DMS79 treated with DMSO at 0.1 percent for 48 hours (cell line): ENCODE measurements around the gene SKIC8.
A peak's percentile ranks its signal among the peaks of the same experiment; 100 is the strongest.

Experiments
- DNase-seq: peaks from one replicate; lab custom pipeline; 2025; lab: John Stamatoyannopoulos, UW

Gene SKIC8

DNA sequence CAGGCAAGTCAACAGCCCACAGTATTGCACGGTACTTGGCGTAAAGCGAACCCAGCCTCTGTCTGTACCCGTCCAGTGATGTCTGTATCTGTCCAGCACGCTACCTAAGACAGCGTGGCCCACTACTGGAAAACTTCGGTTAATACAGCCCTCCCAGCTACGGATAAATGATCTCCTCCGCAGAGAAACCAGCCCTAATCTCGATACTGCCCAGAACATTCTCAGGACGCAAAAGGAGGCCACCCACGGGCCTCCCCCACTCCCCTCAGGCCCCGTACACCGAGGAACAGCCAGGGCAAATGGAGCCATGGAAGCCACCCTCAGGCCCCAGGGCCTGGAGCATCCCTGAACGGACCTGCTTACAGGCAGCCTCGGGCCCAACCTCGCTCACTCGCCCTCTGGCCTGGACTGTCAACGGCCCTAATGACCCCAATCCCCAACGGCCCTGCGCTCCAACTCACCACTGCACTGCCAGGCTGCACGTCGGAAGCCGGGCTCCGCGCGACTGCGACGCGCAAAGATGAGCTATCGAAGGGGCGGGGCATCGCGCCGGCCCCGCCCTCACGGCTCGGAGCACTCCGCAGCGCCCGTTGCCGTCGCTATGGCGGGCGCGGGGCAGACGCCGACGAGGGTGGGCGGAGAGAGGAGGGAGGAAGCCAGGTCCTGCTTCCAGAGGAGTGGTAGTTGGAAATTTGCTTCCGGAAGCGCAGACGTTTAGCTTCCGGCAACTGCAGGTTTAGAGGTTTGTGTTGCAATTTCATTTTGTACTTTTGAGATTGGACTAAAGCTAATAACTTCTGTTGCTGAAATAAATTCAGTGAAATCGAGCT is at the start of gene SKIC8:
SKIC8 (minus strand) TSS at position 509 of the 830 bp plus-strand sequence. CDS start 3,923 bp downstream, outside the sequence.
- DNase-seq, result peak; percentile 67

DNA sequence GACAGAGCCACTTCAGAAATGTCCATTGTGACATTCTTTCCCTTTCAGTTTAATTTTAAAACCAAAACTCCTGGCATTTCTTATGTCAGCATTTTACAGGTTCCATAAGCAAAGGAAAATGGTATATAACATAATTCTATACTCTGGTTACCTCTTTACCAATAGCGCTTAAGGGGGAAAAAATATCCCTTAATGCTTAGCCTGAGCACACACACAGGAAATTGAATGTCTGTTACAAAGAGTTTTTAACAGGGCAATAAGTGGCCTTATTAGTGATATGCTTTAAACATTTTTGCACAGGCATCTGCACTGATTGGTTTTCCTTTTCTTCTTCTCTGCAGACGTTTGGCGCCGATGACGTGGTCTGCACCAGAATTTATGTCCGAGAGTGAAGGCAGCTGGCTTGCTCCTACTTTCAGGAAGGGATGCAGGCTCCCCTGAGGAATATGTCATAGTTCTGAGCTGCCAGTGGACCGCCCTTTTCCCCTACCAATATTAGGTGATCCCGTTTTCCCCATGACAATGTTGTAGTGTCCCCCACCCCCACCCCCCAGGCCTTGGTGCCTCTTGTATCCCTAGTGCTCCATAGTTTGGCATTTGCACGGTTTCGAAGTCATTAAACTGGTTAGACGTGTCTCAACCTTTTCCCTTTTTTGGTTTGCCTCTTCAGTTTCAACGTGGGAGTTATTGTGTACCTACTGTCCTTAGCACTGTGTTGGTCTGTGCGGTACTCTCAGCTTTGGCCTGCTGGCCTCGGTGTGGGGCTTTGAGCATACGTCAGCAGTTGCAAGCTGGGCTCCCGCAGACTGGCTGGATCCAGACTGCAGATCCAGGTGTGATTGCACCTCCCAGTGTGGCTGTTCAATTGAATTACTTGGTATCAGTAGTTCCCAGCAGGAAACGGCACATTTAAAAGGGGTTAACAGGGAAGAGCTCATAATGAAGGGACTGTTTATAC is 48.5 kb upstream of the SKIC8 start:
- DNase-seq, result no peak

- no peak for DNase-seq
These were observed 46.2 kb upstream of the SKIC8 start for GRCh38 chr15:78345396-78346125.

- no peak for DNase-seq
These were observed 44.1 kb upstream of the SKIC8 start for GRCh38 chr15:78343276-78344060.

DNA sequence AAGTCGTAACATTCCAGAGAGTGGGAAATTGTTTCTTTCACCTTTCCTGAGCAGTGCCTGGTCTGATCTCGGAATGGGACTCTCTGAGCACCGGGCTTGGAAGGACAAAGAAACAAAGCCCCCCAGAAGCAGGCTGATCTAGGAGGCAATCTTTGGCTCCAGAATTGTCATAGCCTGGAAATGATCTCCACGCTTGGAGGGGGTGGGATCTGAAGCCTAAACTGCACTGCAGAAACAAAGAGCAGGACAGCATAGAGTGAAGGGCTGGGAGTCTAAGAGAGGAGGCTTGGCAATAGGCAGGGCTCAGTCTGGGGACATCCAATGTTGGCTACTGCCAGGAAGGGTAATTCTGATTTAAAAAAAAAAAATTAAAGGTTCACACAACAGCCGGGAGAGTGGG is 42.6 kb upstream of the SKIC8 start:
- no peak for DNase-seq

GRCh38 chr15:78341057-78341987 is 41.9 kb upstream of the SKIC8 start:
- DNase-seq, result no peak

- peak; percentile 3 for DNase-seq
These were observed 41.0 kb upstream of the SKIC8 start, which contains the start of gene CRABP1 for GRCh38 chr15:78340231-78341056. TSS of gene CRABP1 (plus strand) at chr15:78340353. CDS start at chr15:78340429, 76 bp downstream.

GRCh38 chr15:78339559-78339958 is 40.1 kb upstream of the SKIC8 start:
- DNase-seq, result no peak

GRCh38 chr15:78338781-78339180 is 39.4 kb upstream of the SKIC8 start:
- peak; percentile 12 for DNase-seq

- DNase-seq, result no peak
These were observed 36.6 kb upstream of the SKIC8 start for GRCh38 chr15:78335985-78336384.

DNA sequence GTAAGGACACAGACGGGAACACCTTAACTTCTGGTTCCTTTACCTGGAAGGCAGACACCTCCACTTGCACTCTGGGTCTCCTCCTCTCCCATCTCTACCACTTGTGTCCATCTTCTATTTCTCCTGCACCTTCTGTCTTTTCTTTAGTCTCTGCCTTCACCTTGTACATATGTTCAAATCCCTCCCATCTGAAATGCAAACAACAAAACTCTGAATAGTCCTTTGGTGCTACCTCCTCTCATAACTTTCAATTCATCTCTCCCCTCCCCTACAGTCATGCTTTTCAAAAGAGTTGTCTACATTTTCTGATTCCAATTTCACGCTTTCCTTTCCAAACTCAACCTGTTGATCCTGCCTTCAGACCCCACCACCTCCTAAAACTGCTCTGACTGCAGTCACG is 35.4 kb upstream of the SKIC8 start:
- no peak for DNase-seq

GRCh38 chr15:78329625-78330024 is 30.2 kb upstream of the SKIC8 start:
- no peak for DNase-seq

DNA sequence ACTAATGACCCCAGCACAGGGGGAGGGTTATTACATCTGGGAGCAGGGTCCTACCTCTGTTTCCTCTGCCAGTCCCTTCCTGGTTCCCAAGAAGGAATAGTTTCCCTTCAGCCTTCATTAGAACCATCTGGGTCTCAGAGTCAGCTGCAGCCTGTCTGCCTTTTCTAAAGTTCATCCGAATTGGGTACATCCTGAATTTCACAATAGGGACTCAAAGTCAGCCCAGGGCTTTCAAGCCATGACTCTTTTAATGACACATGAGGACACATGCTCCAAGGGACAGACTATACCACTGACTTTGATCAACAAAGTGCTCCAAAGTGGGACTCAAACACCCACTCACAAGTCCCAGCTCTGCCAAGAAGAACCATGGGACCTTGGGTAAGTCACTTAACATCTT is 28.1 kb upstream of the SKIC8 start:
- DNase-seq, result no peak

GRCh38 chr15:78325092-78325843 is 25.9 kb upstream of the SKIC8 start:
- DNase-seq, result no peak

GRCh38 chr15:78324144-78324543 is 24.7 kb upstream of the SKIC8 start:
- DNase-seq, result no peak

GRCh38 chr15:78323693-78324092 is 24.3 kb upstream of the SKIC8 start:
- DNase-seq, result no peak

GRCh38 chr15:78322724-78323521 is 23.5 kb upstream of the SKIC8 start:
- no peak for DNase-seq

GRCh38 chr15:78322243-78322642 is 22.8 kb upstream of the SKIC8 start:
- DNase-seq, result no peak
